Mesendoderm (in vitro differentiated cells): ENCODE data around the gene ZNF653.
"Not testable (repeated sequence)": the region's sequence is repeated elsewhere in the genome, so short reads cannot be mapped to it uniquely, and the experiment has no call there.

Source experiments
- DNase-seq: peaks from one replicate; pipeline ENCODE4 v3.0.0; 2013
- H2AK5ac ChIP-seq: 2 replicates; pipeline ENCODE4 v1.6.1; 2013; ENCODE audit warnings: low read length, inconsistent platforms
- H2BK120ac ChIP-seq: 2 replicates; pipeline ENCODE4 v1.6.1; 2013; ENCODE audit warnings: low read depth, mild to moderate bottlenecking, low read length, moderate library complexity, mixed read lengths
- H2BK15ac ChIP-seq: replicated peaks from 2 replicates; pipeline ENCODE4 v1.6.1; 2013; ENCODE audit warnings: low read depth, mild to moderate bottlenecking, moderate library complexity
- H2BK5ac ChIP-seq: 2 replicates; pipeline ENCODE4 v1.6.1; 2013; ENCODE audit warnings: low read length, inconsistent platforms
- H3K18ac ChIP-seq: 2 replicates; pipeline ENCODE4 v1.6.1; 2013; ENCODE audit warnings: mild to moderate bottlenecking, low read length, mixed read lengths
- H3K23ac ChIP-seq: one replicate; pipeline ENCODE4 v1.6.1; 2013; ENCODE audit warnings: low read length
- H3K27ac ChIP-seq: 2 replicates; pipeline ENCODE4 v1.5.1; 2013; ENCODE audit warnings: low read depth, mild to moderate bottlenecking, inconsistent platforms, low read length, moderate library complexity
- H3K27me3 ChIP-seq: 2 replicates; pipeline ENCODE4 v1.6.1; 2013; ENCODE audit warnings: low read length, control low read depth, mild to moderate bottlenecking, inconsistent platforms; ENCODE audit not compliant: insufficient read depth, poor library complexity
- H3K36me3 ChIP-seq: 2 replicates; pipeline ENCODE4 v1.6.1; 2013; ENCODE audit warnings: low read length, inconsistent platforms; ENCODE audit not compliant: control insufficient read depth, insufficient read depth
- H3K4ac ChIP-seq: one replicate; pipeline ENCODE4 v1.6.1; 2013; ENCODE audit warnings: low read depth, mild to moderate bottlenecking, low read length, moderate library complexity
- H3K4me1 ChIP-seq: 2 replicates; pipeline ENCODE4 v1.6.1; 2013; ENCODE audit warnings: low read depth, low read length, inconsistent platforms; ENCODE audit not compliant: control insufficient read depth
- H3K4me2 ChIP-seq: 2 replicates; pipeline ENCODE4 v1.6.1; 2013; ENCODE audit warnings: low read length
- H3K4me3 ChIP-seq: 2 replicates; pipeline ENCODE4 v1.5.1; 2013; ENCODE audit warnings: mild to moderate bottlenecking, low read length
- H3K56ac ChIP-seq: one replicate; pipeline ENCODE4 v1.6.1; 2013; ENCODE audit warnings: low read length
- H3K79me1 ChIP-seq: 2 replicates; pipeline ENCODE4 v1.6.1; 2013; ENCODE audit warnings: low read length, inconsistent platforms
- H3K79me2 ChIP-seq: 2 replicates; pipeline ENCODE4 v1.6.1; 2013; ENCODE audit warnings: mild to moderate bottlenecking, low read length; ENCODE audit not compliant: control insufficient read depth, insufficient read depth
- H3K9ac ChIP-seq: 2 replicates; pipeline ENCODE4 v1.6.1; 2013; ENCODE audit warnings: low read length, inconsistent platforms
- H4K5ac ChIP-seq: one replicate; pipeline ENCODE4 v1.6.1; 2013; ENCODE audit warnings: low read length
- H4K8ac ChIP-seq: one replicate; pipeline ENCODE4 v1.6.1; 2013; ENCODE audit warnings: low read depth, mild to moderate bottlenecking, control low read depth, low read length, moderate library complexity
- WGBS: extraction: QIAGEN DNeasy Blood & Tissue Kit; methylation state at CpG from one replicate; pipeline ENCODE4 v1.1.7; 2013; ENCODE audit warnings: low lambda C conversion rate, missing lambda C conversion rate; ENCODE audit not compliant: insufficient coverage; ENCODE audit errors: extremely low coverage; 5-methylcytosine and 5-hydroxymethylcytosine counted together

ZNF653 gene

DNA sequence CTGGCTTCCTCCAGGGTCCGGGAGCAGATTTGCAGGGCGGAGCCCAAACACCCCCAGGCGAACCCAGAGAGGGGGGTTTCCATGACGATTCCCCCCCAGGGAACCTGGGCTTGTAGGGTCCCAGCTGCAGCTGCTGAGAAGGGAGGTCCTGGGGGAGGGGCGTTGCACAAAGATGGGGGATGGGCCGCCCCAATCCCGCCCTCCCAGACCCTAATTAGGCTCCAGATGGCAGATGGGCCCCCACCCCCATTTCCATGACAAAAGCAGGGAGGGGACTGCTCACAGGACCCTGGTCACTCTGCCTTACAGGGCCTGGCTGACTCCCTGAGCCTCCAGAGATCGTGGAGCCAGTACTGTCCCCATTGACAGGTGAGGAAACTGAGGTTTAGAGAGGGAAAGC, 40.0 kb downstream of the ZNF653 start:
- Histone ChIP-seq H2AK5ac (no peak overlapping the region), H3K79me2 (no peaks in the 10 kb centered on the region), H3K23ac (no peak overlapping the region), H3K36me3 (no peaks in the 10 kb centered on the region), H3K4me3 (no peak overlapping the region), H3K9ac (no peak overlapping the region), H3K27ac (no peak overlapping the region), H4K8ac (no peak overlapping the region), H3K4me2 (no peak overlapping the region), H3K27me3 (no peaks in the 10 kb centered on the region), H4K5ac (no peak overlapping the region), H2BK15ac (no peak overlapping the region), H2BK5ac (no peak overlapping the region), H3K18ac (no peak overlapping the region), H3K56ac (no peak overlapping the region), H3K4me1 (no peaks in the 10 kb centered on the region), H3K79me1 (no peaks in the 10 kb centered on the region), H2BK120ac (no peak overlapping the region), H3K4ac (no peak overlapping the region)
- WGBS, result no CpG with 5 or more reads among the region's 8 CpGs
- no peak for DNase-seq

DNA sequence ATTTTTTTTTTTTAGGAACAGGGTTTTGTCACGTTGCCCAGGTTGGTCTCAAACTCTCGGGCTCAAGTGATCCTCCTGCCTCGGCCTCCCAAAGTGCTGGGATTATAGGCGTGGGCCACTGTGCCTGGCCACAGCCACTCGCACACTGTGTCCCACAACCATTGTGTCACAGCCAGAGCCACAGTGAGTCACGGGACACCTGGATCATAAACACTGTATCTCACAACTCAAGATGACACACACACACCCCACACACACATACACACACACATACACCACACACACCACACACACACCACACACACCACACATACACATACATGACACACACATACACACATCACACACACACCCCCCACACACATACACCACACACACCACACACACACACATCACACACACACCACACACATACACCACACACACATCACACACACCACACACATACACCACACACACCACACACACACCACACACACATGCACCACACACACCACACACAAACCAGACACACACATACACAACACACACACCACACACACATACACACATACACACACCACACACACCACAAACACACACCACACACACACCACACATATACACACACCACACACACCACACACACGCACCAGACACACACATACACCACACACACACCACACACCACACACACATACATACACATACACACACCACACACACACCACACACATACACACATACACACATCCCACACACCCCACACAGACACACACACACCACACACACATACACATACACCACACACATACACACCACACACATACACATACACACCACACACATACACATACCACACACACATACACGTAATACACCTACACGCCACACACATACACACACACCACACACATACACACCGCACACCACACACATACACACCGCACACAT, 41.0 kb downstream of the ZNF653 start:
- Histone ChIP-seq H2BK5ac (no peak overlapping the region), H3K4me3 (no peak overlapping the region), H2BK15ac (no peak overlapping the region), H3K79me2 (no peaks in the 10 kb centered on the region), H3K79me1 (no peaks in the 10 kb centered on the region), H3K36me3 (no peaks in the 10 kb centered on the region), H4K5ac (no peak overlapping the region), H3K27me3 (no peaks in the 10 kb centered on the region), H3K18ac (no peak overlapping the region), H3K23ac (no peak overlapping the region), H3K4ac (no peak overlapping the region), H3K4me2 (no peak overlapping the region), H3K56ac (no peak overlapping the region), H2BK120ac (no peak overlapping the region), H3K27ac (no peak overlapping the region), H2AK5ac (no peak overlapping the region), H3K4me1 (no peaks in the 10 kb centered on the region), H4K8ac (no peak overlapping the region), H3K9ac (no peak overlapping the region)
- 100% methylated on average over 5 of the region's 11 CpGs for WGBS
- DNase-seq, result no peak

DNA sequence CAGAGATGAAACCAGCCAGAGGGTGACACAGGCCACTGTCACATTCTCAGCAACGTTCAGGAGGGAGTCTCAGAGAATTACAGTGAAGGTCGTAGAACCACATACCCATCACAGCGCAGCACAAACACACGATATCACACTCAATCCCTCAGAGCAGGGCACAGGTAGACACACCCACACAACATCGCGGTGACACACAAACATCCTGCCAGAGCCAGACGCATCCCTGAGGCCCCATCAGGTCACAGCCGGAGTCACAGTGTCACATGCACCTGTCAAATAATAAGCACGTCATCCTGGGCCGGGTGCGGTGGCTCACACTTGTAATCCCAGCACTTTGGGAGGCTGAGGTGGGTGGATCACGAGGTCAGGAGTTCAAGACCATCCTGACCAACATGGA, 42.2 kb downstream of the ZNF653 start:
- no peak overlapping the region for H3K27ac ChIP-seq
- H3K56ac ChIP-seq, result no peak overlapping the region
- H2BK5ac ChIP-seq, result no peak overlapping the region
- no peak overlapping the region for H3K23ac ChIP-seq
- H4K8ac ChIP-seq, result no peak overlapping the region
- WGBS, result no CpG with 5 or more reads among the region's 12 CpGs
- H2BK15ac ChIP-seq, result no peak overlapping the region
- no peak overlapping the region for H2AK5ac ChIP-seq
- H3K79me2 ChIP-seq, result no peaks in the 10 kb centered on the region
- H3K79me1 ChIP-seq, result no peaks in the 10 kb centered on the region
- H3K9ac ChIP-seq, result no peak overlapping the region
- no peak overlapping the region for H3K4ac ChIP-seq
- no peak overlapping the region for H3K18ac ChIP-seq
- H3K4me2 ChIP-seq, result no peak overlapping the region
- no peaks in the 10 kb centered on the region for H3K36me3 ChIP-seq
- H3K4me3 ChIP-seq, result no peak overlapping the region
- no peak overlapping the region for H4K5ac ChIP-seq
- no peaks in the 10 kb centered on the region for H3K27me3 ChIP-seq
- H2BK120ac ChIP-seq, result no peak overlapping the region
- H3K4me1 ChIP-seq, result no peaks in the 10 kb centered on the region
- no peak for DNase-seq

DNA sequence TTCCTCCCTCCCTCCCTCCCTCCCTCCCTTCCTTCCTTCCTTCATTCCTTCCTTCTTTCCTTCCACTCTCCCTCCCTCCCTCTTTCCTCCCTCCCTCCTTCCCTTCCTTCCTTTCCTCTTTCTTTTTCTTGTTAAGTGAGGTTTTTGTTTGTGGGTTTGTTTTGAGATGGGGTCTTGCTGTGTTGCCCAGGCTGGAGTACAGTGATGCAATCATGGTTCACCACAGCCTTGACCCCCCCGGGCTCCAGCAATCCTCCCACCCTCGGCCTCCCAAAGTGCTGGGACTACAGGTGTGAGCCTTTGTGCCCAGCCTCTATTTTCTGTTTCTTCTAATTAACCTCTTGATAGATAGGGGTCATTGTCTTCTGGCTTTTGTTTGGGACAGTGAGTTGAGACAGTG, 44.2 kb downstream of the ZNF653 start:
- H3K79me2 ChIP-seq, result no peaks in the 10 kb centered on the region
- no peaks in the 10 kb centered on the region for H3K79me1 ChIP-seq
- H3K27me3 ChIP-seq, result no peaks in the 10 kb centered on the region
- no peak overlapping the region for H2BK15ac ChIP-seq
- WGBS, result no CpG with 5 or more reads among the region's 2 CpGs
- H3K4ac ChIP-seq, result no peak overlapping the region
- no peak for DNase-seq
- H3K9ac ChIP-seq, result no peak overlapping the region
- no peak overlapping the region for H3K4me3 ChIP-seq
- H4K5ac ChIP-seq, result no peak overlapping the region
- no peak overlapping the region for H3K56ac ChIP-seq
- H3K27ac ChIP-seq, result no peak overlapping the region
- H3K36me3 ChIP-seq, result no peaks in the 10 kb centered on the region
- no peaks in the 10 kb centered on the region for H3K4me1 ChIP-seq
- H2AK5ac ChIP-seq, result no peak overlapping the region
- no peak overlapping the region for H2BK120ac ChIP-seq
- H3K4me2 ChIP-seq, result no peak overlapping the region
- no peak overlapping the region for H3K18ac ChIP-seq
- H4K8ac ChIP-seq, result no peak overlapping the region
- no peak overlapping the region for H2BK5ac ChIP-seq
- no peak overlapping the region for H3K23ac ChIP-seq

DNA sequence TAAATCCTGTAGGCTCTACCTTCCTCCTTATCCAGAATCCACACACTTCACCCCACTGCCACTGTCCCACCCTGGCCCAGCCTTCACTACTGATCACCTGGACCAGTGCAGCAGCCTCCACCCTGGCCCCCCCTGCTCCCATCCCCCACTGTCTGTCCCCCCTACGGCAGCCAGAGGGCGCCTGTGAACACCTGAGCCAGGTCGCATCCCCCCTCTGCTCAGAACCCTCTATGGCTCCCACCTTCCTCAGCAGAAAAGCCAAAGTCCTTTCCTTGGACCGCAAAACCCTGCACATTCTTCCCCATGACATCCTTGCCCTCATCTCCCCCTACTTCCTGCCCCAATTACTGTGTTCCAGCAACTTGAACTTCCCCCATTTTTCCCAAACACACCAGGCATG, 45.4 kb downstream of the ZNF653 start:
- Histone ChIP-seq H3K4me3 (no peak overlapping the region), H4K5ac (no peak overlapping the region), H3K23ac (no peak overlapping the region), H3K79me2 (no peaks in the 10 kb centered on the region), H3K4me1 (no peaks in the 10 kb centered on the region), H3K36me3 (no peaks in the 10 kb centered on the region), H4K8ac (no peak overlapping the region), H3K27me3 (no peaks in the 10 kb centered on the region), H3K79me1 (no peaks in the 10 kb centered on the region), H3K4ac (no peak overlapping the region), H2BK120ac (no peak overlapping the region), H3K9ac (no peak overlapping the region), H2BK5ac (no peak overlapping the region), H3K27ac (no peak overlapping the region), H3K18ac (no peak overlapping the region), H2BK15ac (no peak overlapping the region), H2AK5ac (no peak overlapping the region), H3K56ac (no peak overlapping the region), H3K4me2 (no peak overlapping the region)
- WGBS, result no CpG with 5 or more reads among the region's 4 CpGs
- DNase-seq, result no peak

DNA sequence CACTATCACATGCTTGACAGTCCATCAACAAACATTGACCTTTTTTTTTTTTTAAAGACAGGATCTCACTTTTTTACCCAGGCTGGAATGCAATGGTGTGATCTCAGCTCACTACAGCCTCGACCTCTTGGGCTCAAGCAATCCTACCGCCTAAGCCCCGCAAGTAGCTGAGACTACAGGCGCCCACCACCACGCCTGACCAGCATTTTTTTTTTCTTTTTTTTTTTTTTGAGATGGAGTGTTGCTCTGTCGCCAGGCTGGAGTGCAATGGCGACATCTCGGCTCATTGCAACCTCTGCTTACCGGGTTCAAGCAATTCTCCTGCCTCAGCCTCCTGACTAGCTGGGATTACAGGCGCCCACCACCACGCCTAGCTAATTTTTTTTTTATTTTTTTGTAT, 46.7 kb downstream of the ZNF653 start:
- not testable (repeated sequence) for H2BK120ac ChIP-seq, H3K4me2 ChIP-seq, H3K79me1 ChIP-seq, H3K27me3 ChIP-seq, H3K23ac ChIP-seq, H4K8ac ChIP-seq, H2BK5ac ChIP-seq, H3K56ac ChIP-seq, DNase-seq, H3K79me2 ChIP-seq, H2AK5ac ChIP-seq, H3K4ac ChIP-seq, H2BK15ac ChIP-seq, H4K5ac ChIP-seq, H3K36me3 ChIP-seq, H3K27ac ChIP-seq, H3K18ac ChIP-seq, H3K9ac ChIP-seq, H3K4me1 ChIP-seq, H3K4me3 ChIP-seq
- no CpG with 5 or more reads among the region's 11 CpGs for WGBS
